Gastrocnemius medialis (tissue), 4 donors: ENCODE results near the gene SNTN.

Source experiments
- POLR2A ChIP-seq, 2 donors: fragments of 450-650 bp; IDR thresholded peaks; one replicate each; pipeline ENCODE4 v1.6.1; 2017; ENCODE audit warnings: antibody characterized with exemption in 2 of 2, mild to moderate bottlenecking in 2 of 2, moderate library complexity in 2 of 2
- TF ChIP-seq, protein P1 (sequence below), 5 experiments: fragments of 450-650 bp in 3 of 5; fragments of 200-600 bp in 2 of 5; sonication (generic) in 2 of 5; IDR thresholded peaks in 4 of 5; conservative IDR thresholded peaks in 1 of 5; 1 replicate in 4 of 5; 2 replicates in 1 of 5; pipeline ENCODE4 v1.5.1; 2016 to 2019; ENCODE audit warnings: antibody characterized with exemption in 5 of 5, mild to moderate bottlenecking in 3 of 5, moderate library complexity in 3 of 5

GRCh38 chr3:63661242-63661641, 8.8 kb downstream of the SNTN start:
- TF ChIP-seq, protein P1, sequence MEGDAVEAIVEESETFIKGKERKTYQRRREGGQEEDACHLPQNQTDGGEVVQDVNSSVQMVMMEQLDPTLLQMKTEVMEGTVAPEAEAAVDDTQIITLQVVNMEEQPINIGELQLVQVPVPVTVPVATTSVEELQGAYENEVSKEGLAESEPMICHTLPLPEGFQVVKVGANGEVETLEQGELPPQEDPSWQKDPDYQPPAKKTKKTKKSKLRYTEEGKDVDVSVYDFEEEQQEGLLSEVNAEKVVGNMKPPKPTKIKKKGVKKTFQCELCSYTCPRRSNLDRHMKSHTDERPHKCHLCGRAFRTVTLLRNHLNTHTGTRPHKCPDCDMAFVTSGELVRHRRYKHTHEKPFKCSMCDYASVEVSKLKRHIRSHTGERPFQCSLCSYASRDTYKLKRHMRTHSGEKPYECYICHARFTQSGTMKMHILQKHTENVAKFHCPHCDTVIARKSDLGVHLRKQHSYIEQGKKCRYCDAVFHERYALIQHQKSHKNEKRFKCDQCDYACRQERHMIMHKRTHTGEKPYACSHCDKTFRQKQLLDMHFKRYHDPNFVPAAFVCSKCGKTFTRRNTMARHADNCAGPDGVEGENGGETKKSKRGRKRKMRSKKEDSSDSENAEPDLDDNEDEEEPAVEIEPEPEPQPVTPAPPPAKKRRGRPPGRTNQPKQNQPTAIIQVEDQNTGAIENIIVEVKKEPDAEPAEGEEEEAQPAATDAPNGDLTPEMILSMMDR (IDR thresholded peaks at IDR 0.05 in 4 of 5, conservative IDR thresholded peaks at IDR 0.05 in 1 of 5) = no peak
- no peak for TF ChIP-seq POLR2A (IDR thresholded peaks at IDR 0.05)
